Measurements from ENCODE around the gene DDX59.

DDX59 gene

DNA sequence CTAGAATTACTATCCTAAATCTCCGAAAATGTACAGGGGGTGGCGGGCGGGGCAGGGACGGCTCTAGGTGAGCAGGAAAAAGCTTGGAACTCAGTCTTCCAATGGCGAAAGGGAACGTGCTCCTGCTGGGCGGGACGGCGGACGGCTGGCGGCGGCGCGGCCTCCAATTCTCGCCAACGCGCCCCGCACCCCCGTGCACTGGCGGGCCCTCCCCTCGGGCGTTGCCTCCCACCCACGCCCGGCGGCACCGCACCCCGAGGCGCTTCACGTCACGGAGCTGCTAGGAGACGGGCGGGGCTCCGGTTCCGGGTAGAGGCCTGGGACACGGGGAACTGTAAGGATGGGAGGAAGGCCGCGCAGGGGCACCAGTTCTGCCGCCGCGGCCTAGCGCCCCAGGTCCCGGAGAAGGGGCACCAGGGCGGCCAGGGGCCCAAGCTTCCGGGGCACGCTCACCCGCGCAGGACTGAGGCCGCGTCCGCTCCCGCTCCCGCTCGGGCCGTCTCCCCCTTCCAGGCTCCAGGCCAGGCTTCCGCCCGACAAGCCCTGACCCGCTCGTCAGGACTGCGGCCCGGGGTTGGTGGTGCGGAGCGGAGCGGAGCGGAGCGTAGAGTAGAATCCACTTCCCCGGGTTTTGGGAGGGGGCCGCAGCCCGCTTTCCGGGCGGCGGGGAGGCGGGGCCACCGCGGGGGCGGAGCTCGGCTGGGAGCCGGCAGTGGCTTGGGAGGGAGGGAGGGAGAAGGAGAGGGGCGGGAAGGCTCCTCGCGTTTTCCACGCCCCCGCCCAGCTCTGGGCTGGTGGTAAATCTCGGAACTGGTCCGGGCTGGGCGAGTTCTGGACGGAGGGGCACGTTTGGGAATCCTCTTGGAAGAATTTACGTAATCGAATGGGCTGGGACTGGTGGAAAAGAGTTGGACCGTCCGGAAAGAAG is at the start of gene DDX59:
Gene DDX59 (minus strand): TSS at position 594 of the 928 bp plus-strand sequence. CDS start 3,167 bp downstream, outside the sequence.
- in situ Hi-C loops (cut with MboI; ENCODE audit: low sequenced_read_pairs): no loop called here

DNA sequence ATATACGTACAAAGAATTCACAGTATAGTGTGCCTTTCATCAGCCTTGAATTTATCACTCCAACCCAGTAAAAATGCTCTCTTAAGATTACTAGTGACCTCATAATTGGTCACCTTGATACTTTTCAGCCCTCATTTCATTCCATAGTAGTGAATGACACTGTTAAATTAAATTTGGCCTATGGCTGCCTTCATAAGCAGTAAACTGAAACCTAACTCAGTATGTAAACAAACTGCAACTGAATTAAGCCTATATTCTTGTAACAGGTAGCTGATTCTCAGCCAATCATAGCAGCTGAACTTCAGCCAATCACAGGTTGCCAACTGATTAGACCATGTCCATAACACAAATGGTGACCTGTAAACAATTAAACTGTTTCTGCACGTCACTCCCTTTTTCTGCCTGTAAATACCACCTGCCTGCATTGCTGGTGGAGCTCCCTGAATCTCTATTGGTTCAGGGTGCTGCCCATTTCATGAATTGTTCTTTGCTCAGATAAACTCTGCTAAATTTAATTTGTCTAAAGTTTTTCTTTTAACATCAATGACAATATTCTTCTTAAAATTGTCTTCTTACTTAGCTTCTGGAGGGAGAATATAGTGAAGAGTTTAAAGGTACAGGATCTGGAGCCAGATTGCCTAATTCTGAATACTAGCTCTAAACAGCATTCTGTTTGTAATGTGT is 44.9 kb upstream of the DDX59 start:
- in situ Hi-C loops (cut with MboI; ENCODE audit: low sequenced_read_pairs): no loop called here

DNA sequence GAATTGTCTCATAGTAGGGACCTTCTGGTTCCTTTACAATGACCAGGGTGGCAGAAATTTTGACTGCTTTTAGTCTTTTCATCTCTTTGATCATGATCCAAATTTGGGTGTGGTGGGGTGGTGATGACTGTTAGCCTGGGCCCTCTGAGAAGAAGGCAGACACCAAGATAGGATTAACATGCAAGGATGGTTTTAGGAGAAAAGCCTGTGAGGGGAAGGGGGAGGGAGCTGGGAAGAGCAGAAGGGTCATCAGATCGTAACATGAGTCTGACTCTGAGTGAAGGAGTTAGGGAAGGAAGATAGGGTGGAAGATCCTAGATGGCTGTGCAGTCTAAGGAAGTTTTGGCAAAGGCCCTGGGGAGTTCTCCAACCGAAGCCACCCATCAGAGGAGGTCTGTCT is 40.5 kb upstream of the DDX59 start:
- in situ Hi-C loops (cut with MboI; ENCODE audit: low sequenced_read_pairs): no loop called here

DNA sequence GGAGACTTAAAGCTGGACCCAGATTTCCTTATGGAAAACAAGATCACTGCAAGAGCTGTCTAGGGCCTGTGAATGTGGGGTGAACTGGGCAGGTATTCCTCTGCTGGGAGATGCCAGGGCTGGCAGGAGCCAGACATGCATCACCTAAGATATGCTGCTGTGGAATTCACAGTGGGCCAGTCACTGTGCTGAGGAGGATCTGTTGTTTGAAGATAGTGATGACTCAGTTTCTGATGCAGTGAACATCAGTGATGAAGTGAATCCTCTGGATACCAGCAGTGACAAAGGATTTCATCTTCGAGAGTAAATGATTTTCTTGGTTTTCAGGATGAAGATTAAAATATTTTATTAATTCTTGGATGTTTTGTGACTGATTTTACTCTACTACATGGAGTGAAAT is 39.1 kb upstream of the DDX59 start:
- in situ Hi-C loops (cut with MboI; ENCODE audit: low sequenced_read_pairs): no loop called here

DNA sequence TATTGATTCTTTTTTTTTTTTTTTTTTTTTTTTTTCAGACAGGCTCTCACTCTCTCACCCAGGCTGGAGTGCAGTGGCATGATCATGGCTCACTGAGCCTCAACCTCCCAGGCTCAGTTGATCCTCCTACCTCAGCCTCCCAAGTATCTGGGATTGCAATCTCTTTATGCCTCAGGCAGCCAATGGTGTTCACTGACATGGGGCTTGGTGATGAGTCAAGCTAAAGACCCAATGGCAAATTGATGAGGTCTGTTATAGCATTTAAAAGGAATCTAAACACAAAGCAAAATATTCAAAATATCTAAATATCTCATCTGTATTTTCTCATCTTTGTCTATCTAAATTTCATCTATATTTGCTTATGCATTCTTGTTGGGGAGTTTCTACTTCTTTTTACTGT is 38.5 kb upstream of the DDX59 start:
- in situ Hi-C loops (cut with MboI; ENCODE audit: low sequenced_read_pairs): no loop called here

DNA sequence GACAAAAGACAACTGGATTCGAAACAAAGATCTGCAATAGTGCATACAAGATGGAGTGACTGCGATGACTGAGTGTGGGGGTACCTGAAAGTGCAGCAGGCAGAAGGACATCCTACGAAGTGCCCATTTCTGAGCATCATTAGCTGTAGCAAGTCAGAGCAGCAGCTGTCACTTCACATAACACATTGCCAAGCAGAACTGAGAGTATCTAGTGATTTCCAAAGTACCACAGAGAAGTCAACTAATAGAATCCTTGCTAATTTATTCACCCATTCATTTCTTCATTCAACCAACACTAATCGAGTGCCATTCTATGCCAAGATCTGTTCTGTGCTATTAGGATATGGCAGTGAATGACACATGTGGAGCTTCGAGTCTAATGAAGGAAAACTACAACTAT is 37.4 kb upstream of the DDX59 start:
- in situ Hi-C loops (cut with MboI; ENCODE audit: low sequenced_read_pairs): no loop called here

DNA sequence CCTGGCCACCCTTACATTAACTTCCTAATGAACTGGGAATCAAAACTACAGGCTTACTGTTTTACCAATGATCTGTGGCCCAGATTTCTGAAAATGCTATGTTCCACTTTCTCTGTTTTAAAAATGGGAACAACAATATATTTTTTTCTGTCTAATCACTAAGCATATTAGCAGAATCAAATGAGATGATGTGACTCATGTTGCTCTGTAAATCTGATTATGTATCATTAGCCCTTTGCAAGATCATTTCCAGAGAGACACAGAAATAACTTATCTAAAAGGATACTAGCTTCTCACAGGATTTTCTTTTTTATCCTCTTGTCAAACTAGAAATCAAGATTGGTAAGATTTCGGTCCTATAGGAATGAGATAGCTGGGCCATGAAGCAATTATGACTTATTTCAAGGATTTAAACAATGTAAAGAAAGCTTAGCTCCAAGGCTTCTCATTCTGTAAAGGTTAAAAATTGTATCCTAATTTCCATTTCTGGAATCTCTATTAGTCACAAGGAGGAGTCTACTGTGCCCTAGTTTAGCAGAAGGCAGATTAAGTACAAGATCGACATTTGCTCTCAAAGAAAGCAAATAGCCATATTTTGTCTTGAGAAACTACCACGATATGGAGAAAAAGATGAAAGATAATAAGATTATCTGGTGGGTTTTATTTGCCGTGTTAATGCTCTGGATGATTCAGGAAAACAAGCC is 36.6 kb upstream of the DDX59 start:
- in situ Hi-C loops (cut with MboI; ENCODE audit: low sequenced_read_pairs): no loop called here

DNA sequence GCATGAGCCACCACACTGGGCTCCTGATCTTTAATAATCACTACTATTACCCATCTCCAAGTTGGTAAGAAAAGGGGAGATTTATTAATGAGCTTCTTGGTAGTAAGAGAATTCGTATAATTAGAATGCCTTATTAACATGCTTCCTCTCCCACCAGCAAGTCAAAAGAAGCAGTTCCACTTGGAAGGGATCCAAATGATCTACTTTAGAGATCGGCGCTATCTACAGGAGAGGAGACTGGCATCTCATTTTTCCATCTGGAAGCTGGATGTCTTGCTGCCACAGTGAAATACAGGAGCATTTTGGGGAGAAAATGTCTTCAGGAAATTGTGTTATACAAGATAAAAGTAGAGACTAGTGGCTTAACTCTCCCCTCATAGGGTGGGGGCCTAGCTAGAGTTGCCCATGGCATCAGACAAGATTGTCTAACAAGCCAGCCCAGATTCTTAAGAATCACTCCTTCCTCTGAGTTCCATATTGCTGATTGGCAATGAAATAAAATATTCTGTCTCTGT is 35.3 kb upstream of the DDX59 start:
- in situ Hi-C loops (cut with MboI; ENCODE audit: low sequenced_read_pairs): no loop called here

DNA sequence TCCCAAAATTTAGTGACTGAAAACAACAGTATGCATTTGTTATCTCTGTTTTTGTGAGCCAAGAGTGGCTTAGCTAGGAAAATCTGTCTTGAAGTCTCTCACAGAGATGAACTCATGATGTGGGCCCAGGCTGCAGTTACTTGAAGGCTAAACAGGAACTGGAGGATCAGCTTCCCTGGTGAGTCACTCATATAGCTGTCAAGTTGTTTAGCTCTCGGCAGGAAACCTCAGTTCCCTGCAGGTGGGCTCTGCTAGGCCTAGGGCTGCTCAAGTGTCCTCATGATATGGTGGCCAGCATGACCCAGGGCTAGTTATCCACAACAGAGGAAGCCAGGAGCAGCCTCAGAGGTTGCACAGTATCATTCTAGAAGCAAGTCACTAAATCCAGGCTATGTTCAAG is 30.2 kb upstream of the DDX59 start:
- in situ Hi-C loops (cut with MboI; ENCODE audit: low sequenced_read_pairs): no loop called here

DNA sequence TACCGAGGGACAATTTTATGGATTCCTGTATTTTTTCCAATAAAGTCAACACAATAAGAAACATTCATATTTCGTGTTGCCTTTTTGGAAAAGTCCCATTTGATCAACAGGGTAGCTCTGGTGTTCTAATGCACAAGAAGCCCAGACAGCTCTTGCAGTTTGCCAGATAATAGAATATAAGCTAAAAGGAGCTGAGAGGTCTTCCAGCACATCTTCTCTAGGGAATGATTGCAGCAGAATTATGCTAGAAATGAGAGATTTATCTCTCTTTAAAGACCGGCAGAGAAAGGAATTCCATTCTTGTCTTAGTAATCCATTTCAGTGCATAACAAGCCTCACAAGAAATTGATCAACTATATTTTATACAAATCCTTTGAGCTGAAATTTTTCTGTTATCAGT is 25.0 kb upstream of the DDX59 start:
- in situ Hi-C loops (cut with MboI; ENCODE audit: low sequenced_read_pairs): no loop called here

DNA sequence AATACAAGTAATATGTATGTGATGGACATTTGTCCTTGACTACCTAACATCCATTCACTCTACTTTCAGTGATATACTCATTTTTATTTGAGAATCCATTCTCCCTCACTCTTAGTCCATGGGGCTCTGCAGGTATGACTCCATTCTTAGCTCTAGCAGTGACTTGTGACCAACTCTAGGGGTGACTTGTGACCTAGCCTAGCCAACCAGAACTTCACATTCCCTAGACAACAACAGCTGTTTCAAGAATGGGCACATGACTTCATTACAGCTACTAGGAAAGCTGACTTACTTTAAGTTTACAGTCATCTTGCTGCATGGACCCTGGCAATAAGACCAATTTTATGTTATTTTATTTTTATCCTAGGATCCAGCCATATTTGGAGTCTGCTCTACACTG is 23.6 kb upstream of the DDX59 start:
- in situ Hi-C loops (cut with MboI; ENCODE audit: low sequenced_read_pairs): no loop called here

DNA sequence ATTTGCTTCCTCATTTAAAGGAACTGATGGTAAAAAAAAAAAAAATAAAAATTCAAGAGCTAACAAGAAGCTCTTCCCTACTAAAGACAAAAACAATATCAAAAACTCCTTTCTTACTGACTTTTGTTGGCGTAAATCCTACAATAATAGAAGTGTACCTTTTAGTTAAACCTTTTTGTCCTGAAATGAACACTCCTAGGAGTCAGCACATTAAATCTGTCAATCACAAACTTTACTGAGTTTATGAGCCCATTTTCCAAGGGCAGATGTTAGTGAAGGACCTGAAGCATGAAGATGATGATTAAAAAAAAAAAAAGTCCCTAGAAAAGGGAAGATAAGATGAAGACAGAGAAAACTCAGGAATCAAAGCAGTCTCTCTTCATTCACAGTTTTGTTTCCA is 22.6 kb upstream of the DDX59 start:
- in situ Hi-C loops (cut with MboI; ENCODE audit: low sequenced_read_pairs): no loop called here

DNA sequence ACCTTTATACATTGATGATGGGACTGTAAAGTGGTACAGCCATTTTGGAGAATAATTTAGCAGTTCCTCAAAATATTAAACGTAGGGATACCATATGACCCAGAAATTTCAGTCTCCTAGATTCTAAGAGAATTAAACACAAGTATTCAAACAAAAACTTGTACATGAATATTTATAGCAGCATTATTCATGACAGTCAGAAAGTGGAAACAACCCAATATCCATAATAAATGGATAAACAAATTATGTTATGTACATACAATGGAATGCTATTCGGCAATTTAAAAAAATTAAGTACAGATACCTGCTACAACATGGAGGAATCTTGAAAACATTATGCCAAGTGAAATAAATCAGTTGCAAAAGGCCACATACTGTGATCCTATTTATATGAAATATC is 16.9 kb upstream of the DDX59 start:
- in situ Hi-C loops (cut with MboI; ENCODE audit: low sequenced_read_pairs): no loop called here

DNA sequence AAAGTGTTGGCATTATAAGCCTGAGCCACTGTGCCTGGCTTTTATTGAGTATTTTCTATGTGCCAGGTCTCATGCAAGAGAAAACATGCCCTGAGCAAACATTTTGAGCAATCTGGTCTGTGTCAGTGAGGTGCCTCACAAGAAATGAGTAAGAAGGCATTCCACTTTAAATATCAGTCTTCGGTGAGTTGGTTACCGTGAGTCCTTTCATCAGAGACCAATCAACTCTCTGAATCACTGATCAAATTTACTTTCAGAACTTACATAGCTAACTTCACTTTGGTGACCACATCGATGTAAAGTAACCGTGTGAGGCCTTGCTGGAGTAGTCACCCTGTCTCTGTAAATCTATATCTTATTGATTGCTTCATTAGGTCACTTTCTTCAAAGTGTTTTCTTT is 14.3 kb upstream of the DDX59 start:
- in situ Hi-C loops (cut with MboI; ENCODE audit: low sequenced_read_pairs): no loop called here

DNA sequence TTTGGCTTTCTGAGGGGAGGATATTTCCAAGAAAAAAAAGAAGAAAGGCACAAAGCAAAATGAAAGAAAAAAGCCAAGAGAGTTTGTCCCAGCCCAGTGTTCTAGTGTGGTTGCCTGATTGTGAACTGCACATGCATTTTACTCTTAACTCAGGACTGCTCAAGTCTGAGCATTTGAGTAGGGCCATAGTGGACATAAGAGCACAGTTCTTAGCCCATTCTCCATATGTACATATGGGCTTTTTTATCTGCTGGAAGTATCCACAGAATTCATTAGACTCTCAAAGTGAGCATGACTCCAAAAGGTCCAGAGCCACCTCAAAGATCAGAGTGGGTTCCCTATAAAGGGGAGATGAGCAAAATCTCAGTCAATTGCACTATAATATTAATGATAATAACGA is 13.6 kb upstream of the DDX59 start:
- in situ Hi-C loops (cut with MboI; ENCODE audit: low sequenced_read_pairs): no loop called here

DNA sequence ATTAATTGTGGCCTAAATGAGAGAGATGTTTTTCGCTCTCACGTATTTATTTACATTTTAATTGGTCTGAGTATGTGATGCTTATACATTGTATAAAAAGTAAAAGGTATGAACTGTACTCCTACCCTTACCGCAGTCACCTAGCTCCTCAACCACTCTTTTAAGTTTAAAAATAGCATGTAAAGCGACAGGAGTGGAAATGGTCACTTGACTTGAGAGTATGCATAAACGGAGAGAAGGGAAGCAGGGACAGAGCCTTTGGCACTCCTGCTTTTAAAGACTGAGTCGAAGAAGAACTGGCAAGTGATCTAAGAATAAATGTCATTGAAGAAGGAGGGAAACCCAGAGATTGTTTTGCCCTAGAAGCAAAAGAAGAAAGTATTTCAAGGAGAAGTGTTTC is 11.5 kb upstream of the DDX59 start:
- in situ Hi-C loops (cut with MboI; ENCODE audit: low sequenced_read_pairs): no loop called here

DNA sequence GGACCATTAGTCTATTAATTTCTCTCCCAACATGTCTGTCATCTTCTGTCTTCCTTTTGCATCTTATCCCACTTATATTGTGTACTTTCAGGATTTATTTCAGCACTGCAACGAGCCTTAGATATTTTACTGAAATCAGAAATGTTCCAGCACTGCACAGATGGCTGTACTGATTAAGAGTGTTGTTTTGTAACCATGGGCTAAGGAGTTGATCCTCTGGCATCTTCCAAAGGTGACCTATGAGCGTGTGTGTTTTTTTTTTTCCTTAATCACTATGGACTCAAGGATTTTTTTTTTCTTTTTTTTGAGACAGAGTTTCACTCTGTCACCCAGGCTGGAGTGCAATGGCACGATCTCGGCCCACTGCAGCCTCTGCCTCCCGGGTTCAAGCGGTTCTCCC is 7.1 kb upstream of the DDX59 start:
- in situ Hi-C loops (cut with MboI; ENCODE audit: low sequenced_read_pairs): no loop called here

DNA sequence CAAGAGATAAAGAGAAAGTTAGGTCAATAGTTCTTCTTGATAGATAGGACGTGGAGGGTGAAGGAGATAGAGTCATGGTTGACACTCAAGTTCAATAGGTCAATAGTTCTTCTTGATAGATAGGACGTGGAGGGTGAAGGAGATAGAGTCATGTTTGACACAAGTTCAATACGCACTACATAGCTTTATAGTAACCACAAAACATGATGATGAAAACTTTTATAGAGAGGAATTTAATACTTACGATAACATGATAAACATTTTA is 5.8 kb upstream of the DDX59 start:
- in situ Hi-C loops (cut with MboI; ENCODE audit: low sequenced_read_pairs): no loop called here

DNA sequence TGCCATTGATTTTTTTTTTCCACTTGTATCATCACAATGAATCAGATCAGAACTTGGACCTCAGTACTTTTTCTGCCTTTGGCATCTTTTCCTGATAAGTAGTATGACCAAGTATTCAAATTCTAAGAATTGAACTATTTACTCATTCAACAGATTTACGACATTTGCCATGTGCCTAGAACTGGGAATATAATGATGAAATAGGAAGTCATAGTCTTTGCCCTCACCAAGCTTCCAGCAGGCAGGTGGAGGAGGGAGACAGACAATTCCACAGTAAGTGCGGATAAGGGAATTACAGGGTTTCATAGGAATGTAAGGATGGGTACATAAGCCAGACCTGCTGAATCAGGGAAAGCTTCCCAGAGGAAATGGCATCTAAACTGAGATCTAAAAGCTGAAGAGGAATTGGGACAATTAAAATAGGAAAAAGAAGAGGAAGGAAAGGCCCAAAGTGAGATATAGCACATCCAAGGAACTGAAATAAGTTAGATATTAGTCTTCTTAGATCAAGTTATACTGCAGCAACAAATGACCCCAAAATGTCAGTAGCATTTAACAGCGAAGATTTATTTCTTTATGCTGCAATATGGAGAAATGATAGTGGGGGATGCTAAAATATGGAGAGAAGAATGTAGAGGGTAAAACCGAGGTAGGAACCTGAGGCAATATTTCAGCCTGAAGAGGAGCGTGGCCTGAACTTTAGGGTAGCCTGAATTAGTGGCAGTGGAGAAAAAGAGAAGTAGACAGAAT is 5.3 kb upstream of the DDX59 start:
- in situ Hi-C loops (cut with MboI; ENCODE audit: low sequenced_read_pairs): no loop called here

DNA sequence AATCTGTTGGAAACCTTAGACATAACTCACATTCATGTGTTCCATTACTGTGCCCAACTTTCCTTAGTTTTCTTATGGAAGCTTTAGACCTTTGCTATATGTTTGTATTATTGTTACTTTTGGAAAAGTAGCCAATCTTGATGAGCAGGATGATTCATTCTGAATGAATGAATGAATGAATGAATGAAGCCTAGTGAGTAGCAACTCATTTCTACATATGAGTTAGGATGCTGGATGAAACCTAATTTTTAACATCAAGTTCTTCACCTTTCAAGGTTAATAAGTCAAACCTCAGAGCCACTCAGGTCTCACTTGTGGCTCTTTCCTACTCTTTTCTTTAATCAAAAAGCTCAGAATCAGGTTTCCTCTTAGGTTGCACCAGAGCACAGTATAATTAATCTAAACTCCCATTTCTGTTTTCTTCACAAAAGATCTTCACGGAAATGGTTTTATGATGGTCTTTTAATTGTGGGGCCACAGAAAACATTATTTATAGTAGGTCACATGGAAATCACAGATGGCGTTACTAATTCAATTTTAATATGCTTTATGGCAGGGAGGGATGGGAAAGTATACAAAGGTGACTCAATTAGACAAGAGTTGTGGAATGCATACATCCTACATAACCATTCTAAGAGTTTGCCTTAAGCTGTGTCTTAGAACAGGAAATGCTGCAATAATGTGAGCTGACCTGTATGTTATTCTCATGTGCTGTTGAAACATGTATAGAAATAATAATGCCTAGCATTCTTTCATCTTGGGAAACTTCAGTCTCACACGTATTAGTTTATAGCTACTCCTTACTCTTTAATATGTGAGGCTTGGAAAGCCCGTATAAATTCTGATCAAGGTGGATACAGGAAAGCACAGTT is 4.5 kb upstream of the DDX59 start:
- in situ Hi-C loops (cut with MboI; ENCODE audit: low sequenced_read_pairs): no loop called here
